MCF 10A (cell line): ENCODE measurements around the gene ARID5B. TPM values are rescaled to one million over a fixed set of nuclear protein-coding genes. Genes with fewer than 3 reads are reported as not detected.

Experiments
- BruUV-seq: library from RNA; stranded (reverse); fragments of 400-500 nt; replicated peaks from 2 replicates; lab custom pipeline; 2021; lab: Mats Ljungman, UMichigan
- CTCF ChIA-PET: fragments of 300-600 bp; sonication (Branson Sonifier 250); formaldehyde crosslinking; extraction: SDS; loops from one replicate; lab custom pipeline; 2021; ENCODE audit warnings: antibody characterized with exemption, inconsistent platforms; lab: Yijun Ruan, JAX
- POLR2A ChIA-PET: fragments of 300-600, 350-650 bp; sonication (Branson Sonifier 250); formaldehyde crosslinking; extraction: SDS; loops from one replicate; lab custom pipeline; 2020; ENCODE audit warnings: antibody characterized with exemption, inconsistent platforms; lab: Yijun Ruan, JAX
- DNase-seq: peaks from one replicate; pipeline ENCODE4 v3.0.0-alpha.2; 2018; ENCODE audit not compliant: unreplicated experiment
- H3K27ac Mint-ChIP-seq: one replicate; pipeline ENCODE4 v1.8.0; 2022; ENCODE audit warnings: mild to moderate bottlenecking, low read depth, mixed read lengths; ENCODE audit not compliant: unreplicated experiment
- H3K27me3 Mint-ChIP-seq: one replicate; pipeline ENCODE4 v1.8.0; 2022; ENCODE audit warnings: mixed read lengths; ENCODE audit not compliant: insufficient read depth, unreplicated experiment
- H3K36me3 Mint-ChIP-seq: one replicate; pipeline ENCODE4 v1.8.0; 2022; ENCODE audit warnings: mild to moderate bottlenecking, moderate library complexity, mixed read lengths; ENCODE audit not compliant: insufficient read depth, unreplicated experiment
- H3K4me1 Mint-ChIP-seq: one replicate; pipeline ENCODE4 v1.8.0; 2022; ENCODE audit warnings: mixed read lengths; ENCODE audit not compliant: insufficient read depth, unreplicated experiment
- H3K4me3 Mint-ChIP-seq: one replicate; pipeline ENCODE4 v1.8.0; 2022; ENCODE audit warnings: mild to moderate bottlenecking, moderate library complexity, mixed read lengths; ENCODE audit not compliant: unreplicated experiment
- H3K9me3 Mint-ChIP-seq: one replicate; pipeline ENCODE4 v1.8.0; 2022; ENCODE audit warnings: mixed read lengths; ENCODE audit not compliant: unreplicated experiment
- intact Hi-C: fragments of 100-400 bp; cut with micrococcal nuclease; formaldehyde crosslinking; loops from 2 replicates; pipeline ENCODE4 v1.14.1; 2022
- total RNA-seq: library from RNA; stranded (reverse); gene quantifications from 2 replicates; pipeline ENCODE4 v1.2.3, GENCODE V29; 2022
- TF ChIP-seq, protein P1 (sequence below): fragments of 200-600 bp; IDR thresholded peaks from one replicate; pipeline ENCODE4 v1.8.0; 2022; ENCODE audit warnings: antibody characterized with exemption, mild to moderate bottlenecking; ENCODE audit not compliant: unreplicated experiment

Gene ARID5B
- total RNA-seq, 1 experiment from 2014 or later, result 12.2 TPM

DNA sequence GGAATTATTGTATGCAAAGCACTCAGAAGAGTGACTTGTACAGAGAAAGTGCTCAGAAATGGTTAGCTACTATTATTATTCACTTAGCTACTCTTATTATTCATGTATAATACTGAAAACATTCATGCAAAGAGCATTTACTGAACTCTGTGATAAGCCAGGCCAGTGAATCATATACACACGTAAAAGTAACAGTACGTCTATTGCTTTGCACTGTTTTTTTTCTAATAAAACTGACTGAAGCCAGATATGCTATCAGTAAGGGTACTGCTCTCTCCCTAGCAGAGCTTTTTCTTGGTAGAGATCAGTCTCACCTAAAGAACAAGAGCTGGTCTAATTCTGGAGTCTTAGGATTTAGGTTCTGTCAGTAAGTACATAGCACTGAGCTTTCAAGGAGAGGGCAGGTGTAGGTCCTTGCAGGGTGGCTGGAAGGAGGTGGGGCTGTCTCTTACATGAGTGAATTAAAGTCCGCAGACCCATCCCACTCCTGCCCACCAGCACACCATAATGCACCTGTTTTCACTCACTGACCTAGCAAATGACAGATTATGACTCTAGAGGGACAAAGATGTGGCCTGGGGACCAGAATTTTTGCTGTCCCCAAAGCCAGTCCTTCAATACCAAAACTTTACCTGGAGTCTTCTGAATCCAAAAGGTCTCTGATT lies 145.9 kb downstream of the ARID5B start:
- CTCF ChIA-PET, result interaction anchor here (0.6 to 3.0 kb wide), 4 partner anchors 9 to 296 kb away, joined by 3 to 20 read pairs (median 9); no protein-coding TSS in a partner anchor
- TF ChIP-seq, protein P1, sequence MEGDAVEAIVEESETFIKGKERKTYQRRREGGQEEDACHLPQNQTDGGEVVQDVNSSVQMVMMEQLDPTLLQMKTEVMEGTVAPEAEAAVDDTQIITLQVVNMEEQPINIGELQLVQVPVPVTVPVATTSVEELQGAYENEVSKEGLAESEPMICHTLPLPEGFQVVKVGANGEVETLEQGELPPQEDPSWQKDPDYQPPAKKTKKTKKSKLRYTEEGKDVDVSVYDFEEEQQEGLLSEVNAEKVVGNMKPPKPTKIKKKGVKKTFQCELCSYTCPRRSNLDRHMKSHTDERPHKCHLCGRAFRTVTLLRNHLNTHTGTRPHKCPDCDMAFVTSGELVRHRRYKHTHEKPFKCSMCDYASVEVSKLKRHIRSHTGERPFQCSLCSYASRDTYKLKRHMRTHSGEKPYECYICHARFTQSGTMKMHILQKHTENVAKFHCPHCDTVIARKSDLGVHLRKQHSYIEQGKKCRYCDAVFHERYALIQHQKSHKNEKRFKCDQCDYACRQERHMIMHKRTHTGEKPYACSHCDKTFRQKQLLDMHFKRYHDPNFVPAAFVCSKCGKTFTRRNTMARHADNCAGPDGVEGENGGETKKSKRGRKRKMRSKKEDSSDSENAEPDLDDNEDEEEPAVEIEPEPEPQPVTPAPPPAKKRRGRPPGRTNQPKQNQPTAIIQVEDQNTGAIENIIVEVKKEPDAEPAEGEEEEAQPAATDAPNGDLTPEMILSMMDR, result no peak
- H3K36me3 Mint-ChIP-seq, result peaks cover 24% of the 10 kb centered on the region
- intact Hi-C loops, result loop anchor here (10.0 kb wide), 1 partner anchor 337 kb away; no protein-coding TSS in a partner anchor
- no TSS peak for BruUV-seq
- no peaks in the 10 kb centered on the region for H3K27me3 Mint-ChIP-seq
- POLR2A ChIA-PET, result interaction anchor here (0.7 to 6.4 kb wide), 7 partner anchors 9 to 197 kb away, joined by 3 to 98 read pairs (median 13); partner anchors contain the start of gene ARID5B
- no peak overlapping the region for H3K4me3 Mint-ChIP-seq
- DNase-seq, result no peak
- H3K9me3 Mint-ChIP-seq, result no peaks in the 10 kb centered on the region
- H3K27ac Mint-ChIP-seq, result peak overlapping the region; percentile 96
- peaks cover 43% of the 10 kb centered on the region for H3K4me1 Mint-ChIP-seq

DNA sequence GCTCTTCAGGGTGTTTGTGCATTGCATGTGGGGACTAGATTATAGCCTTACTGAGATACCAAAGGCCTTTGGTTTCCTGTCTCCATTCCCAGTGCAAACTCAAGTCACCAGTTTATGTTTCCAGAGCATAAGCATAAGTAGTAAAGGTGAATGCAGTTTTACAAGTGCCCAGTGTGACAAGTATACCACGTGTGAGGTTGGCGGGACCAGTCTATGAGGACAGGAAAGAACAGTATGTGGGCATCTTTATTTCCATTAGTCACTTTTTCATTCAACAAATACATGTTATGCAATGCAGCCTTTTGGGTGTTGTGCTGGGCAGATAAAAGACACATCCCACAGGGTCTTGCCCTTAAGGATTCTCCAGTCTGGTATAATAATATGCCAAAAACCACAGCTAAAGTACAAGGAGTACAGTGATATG lies 146.5 kb downstream of the ARID5B start:
- Mint-ChIP-seq H3K27ac (peak overlapping the region; percentile 96), H3K27me3 (no peaks in the 10 kb centered on the region), H3K4me1 (peaks cover 42% of the 10 kb centered on the region), H3K36me3 (peaks cover 26% of the 10 kb centered on the region), H3K4me3 (peak overlapping the region; percentile 84), H3K9me3 (no peaks in the 10 kb centered on the region)
- TF ChIP-seq, protein P1, result no peak
- ChIA-PET POLR2A (interaction anchor here (0.6 to 6.4 kb wide), 13 partner anchors 9 to 196 kb away, joined by 3 to 98 read pairs (median 13); partner anchors contain the start of gene ARID5B), CTCF (interaction anchor here (0.6 to 3.5 kb wide), 5 partner anchors 9 to 297 kb away, joined by 3 to 28 read pairs (median 11); no protein-coding TSS in a partner anchor)
- peak; percentile 72 for DNase-seq
- BruUV-seq, result no TSS peak
- intact Hi-C loops, result loop anchor here (10.0 kb wide), 1 partner anchor 337 kb away; no protein-coding TSS in a partner anchor

DNA sequence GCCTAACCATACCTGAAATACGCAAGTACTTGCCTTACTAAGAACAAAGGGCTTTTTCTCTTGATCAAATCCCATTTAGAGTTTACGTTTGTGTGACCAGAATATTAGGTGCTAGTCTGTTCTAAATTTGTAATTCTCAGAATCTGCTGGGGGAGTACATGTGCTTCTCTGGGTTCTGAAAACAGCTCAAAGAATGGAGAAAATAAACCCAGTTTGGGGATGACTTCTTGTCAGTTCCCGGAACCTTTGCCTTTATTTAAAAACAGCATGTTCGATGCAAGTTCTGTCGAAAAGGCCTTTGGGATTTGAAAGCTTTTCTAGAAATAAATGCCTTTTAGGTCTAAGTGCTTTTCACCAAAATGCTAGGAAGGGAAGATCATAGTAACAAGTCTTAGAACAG lies 147.0 kb downstream of the ARID5B start:
- peak overlapping the region; percentile 84 for H3K4me3 Mint-ChIP-seq
- ChIA-PET CTCF (interaction anchor here (1.5 to 3.5 kb wide), 4 partner anchors 10 to 197 kb away, joined by 3 to 28 read pairs (median 17); partner anchors contain the start of gene ARID5B), POLR2A (interaction anchor here (0.6 to 6.4 kb wide), 17 partner anchors 10 to 214 kb away, joined by 3 to 98 read pairs (median 10); partner anchors contain the start of gene ARID5B)
- H3K36me3 Mint-ChIP-seq, result peaks cover 28% of the 10 kb centered on the region
- BruUV-seq, result no TSS peak
- DNase-seq, result no peak
- H3K4me1 Mint-ChIP-seq, result peaks cover 37% of the 10 kb centered on the region
- TF ChIP-seq, protein P1, result no peak
- no peaks in the 10 kb centered on the region for H3K27me3 Mint-ChIP-seq
- intact Hi-C loops, result loop anchor here (10.0 kb wide), 1 partner anchor 336 kb away; no protein-coding TSS in a partner anchor
- H3K27ac Mint-ChIP-seq, result peak overlapping the region; percentile 96
- no peaks in the 10 kb centered on the region for H3K9me3 Mint-ChIP-seq
